ENCODE measurements around the gene RASAL1.

RASAL1 gene

GRCh38 chr12:113152835-113153814 is 17.6 kb upstream of the RASAL1 start (continued):
- TF ChIP-seq ZBTB44 (tag by site-specific recombination; IDR thresholded peaks at IDR 0.05): no peak
- no peak for TF ChIP-seq YY2 (tag by site-specific recombination; IDR thresholded peaks at IDR 0.05)
- no peak for TF ChIP-seq ZNF140 (tag by site-specific recombination; IDR thresholded peaks at IDR 0.05)
- no peak for TF ChIP-seq ZNF704 (tag by site-specific recombination; IDR thresholded peaks at IDR 0.05)
- no peak for TF ChIP-seq ZNF571 (tag by site-specific recombination; IDR thresholded peaks at IDR 0.05)
- TF ChIP-seq ZSCAN5A (tag by site-specific recombination; IDR thresholded peaks at IDR 0.05): 0 out of 2 replicates have a peak, but pooled peaks have one; percentile 9
- no peak for TF ChIP-seq ZBTB1 (tag by site-specific recombination; IDR thresholded peaks at IDR 0.05)
- no peak for TF ChIP-seq ZNF175 (tag by site-specific recombination; IDR thresholded peaks at IDR 0.05)
- TF ChIP-seq HIC1 (tag by site-specific recombination; IDR thresholded peaks at IDR 0.05): no peak
- TF ChIP-seq ZNF37A (tag by site-specific recombination; IDR thresholded peaks at IDR 0.05): no peak
- peak; percentile 16; the same call in 1 of the 2 replicates for TF ChIP-seq ZNF843 (tag by site-specific recombination; IDR thresholded peaks at IDR 0.05)
- 0 out of 2 replicates have a peak, but pooled peaks have one; percentile 40 for TF ChIP-seq ZBTB21 (tag by site-specific recombination; IDR thresholded peaks at IDR 0.05)
- TF ChIP-seq ZNF114 (tag by site-specific recombination; IDR thresholded peaks at IDR 0.05): no peak
- TF ChIP-seq ZNF623 (tag by site-specific recombination; IDR thresholded peaks at IDR 0.05): no peak
- TF ChIP-seq ZNF560 (tag by site-specific recombination; IDR thresholded peaks at IDR 0.05; ENCODE audit: borderline replicate concordance): no peak
- TF ChIP-seq ZNF24 (tag by site-specific recombination; IDR thresholded peaks at IDR 0.05): no peak
- TF ChIP-seq ZXDB (tag by site-specific recombination; IDR thresholded peaks at IDR 0.05): peak; percentile 40; the same call in 1 of the 2 replicates
- TF ChIP-seq PBX3 (CRISPR knock-in tag; IDR thresholded peaks at IDR 0.05): peak; percentile 53; the same call in 1 of the 2 replicates
- TF ChIP-seq ZNF292 (tag by site-specific recombination; IDR thresholded peaks at IDR 0.05; ENCODE audit: borderline replicate concordance, low read depth): no peak
- TF ChIP-seq ZNF561 (tag by site-specific recombination; IDR thresholded peaks at IDR 0.05; ENCODE audit: borderline replicate concordance): peak; percentile 41; the same call in 1 of the 2 replicates
- no peak for TF ChIP-seq ZNF248 (tag by site-specific recombination; IDR thresholded peaks at IDR 0.05)
- no peak for TF ChIP-seq ZNF274 (IDR thresholded peaks at IDR 0.05; ENCODE audit: low read length)
- TF ChIP-seq ZNF274 (tag by site-specific recombination; IDR thresholded peaks at IDR 0.05; ENCODE audit: borderline replicate concordance): no peak
- no peak for TF ChIP-seq GLI4 (tag by site-specific recombination; IDR thresholded peaks at IDR 0.05)
- TF ChIP-seq ZNF626 (tag by site-specific recombination; IDR thresholded peaks at IDR 0.05): no peak
- no peak for TF ChIP-seq ZNF580 (tag by site-specific recombination; IDR thresholded peaks at IDR 0.05)
- TF ChIP-seq SALL2 (tag by site-specific recombination; IDR thresholded peaks at IDR 0.05; ENCODE audit: borderline replicate concordance): no peak
- TF ChIP-seq ZNF837 (tag by site-specific recombination; IDR thresholded peaks at IDR 0.05): no peak
- no peak for TF ChIP-seq ZNF776 (tag by site-specific recombination; IDR thresholded peaks at IDR 0.05; ENCODE audit: borderline replicate concordance)
- TF ChIP-seq ZNF529 (tag by site-specific recombination; IDR thresholded peaks at IDR 0.05; ENCODE audit: insufficient replicate concordance): no peak
- TF ChIP-seq ZNF664 (tag by site-specific recombination; IDR thresholded peaks at IDR 0.05): peak; percentile 76
